Lower leg skin (tissue), 3 donors: ENCODE measurements around the gene SLC17A8.

ENCODE experiments used
- POLR2A ChIP-seq, 2 donors: fragments of 450-650 bp; IDR thresholded peaks; one replicate each; pipeline ENCODE4 v1.6.1; 2016 to 2017; ENCODE audit warnings: antibody characterized with exemption in 2 of 2, mild to moderate bottlenecking in 1 of 2, moderate library complexity in 1 of 2
- TF ChIP-seq, protein P1 (sequence below), 3 donors: fragments of 450-650 bp; IDR thresholded peaks; one replicate each; pipeline ENCODE4 v1.5.1; 2016; ENCODE audit warnings: antibody characterized with exemption in 3 of 3, mild to moderate bottlenecking in 3 of 3, moderate library complexity in 2 of 3

DNA sequence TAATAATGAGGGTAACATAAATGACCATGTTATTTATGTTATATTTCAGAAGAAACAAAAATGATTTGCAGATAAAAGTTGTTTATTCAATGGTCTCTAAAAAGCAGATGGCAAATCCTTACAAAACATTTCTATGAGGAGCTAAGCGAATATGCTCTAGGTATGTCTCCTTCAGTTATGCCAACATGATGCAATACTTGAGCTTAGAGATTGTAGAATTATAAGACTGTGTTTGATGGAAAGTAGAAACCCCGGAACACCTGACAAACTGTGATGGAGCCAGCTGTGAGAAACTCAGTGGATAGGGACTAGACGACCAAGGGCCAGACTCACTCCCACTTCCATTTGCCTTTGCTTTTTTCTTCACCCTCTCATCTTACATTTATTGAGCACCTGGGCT is 99.0 kb downstream of the SLC17A8 start:
- TF ChIP-seq, protein P1, sequence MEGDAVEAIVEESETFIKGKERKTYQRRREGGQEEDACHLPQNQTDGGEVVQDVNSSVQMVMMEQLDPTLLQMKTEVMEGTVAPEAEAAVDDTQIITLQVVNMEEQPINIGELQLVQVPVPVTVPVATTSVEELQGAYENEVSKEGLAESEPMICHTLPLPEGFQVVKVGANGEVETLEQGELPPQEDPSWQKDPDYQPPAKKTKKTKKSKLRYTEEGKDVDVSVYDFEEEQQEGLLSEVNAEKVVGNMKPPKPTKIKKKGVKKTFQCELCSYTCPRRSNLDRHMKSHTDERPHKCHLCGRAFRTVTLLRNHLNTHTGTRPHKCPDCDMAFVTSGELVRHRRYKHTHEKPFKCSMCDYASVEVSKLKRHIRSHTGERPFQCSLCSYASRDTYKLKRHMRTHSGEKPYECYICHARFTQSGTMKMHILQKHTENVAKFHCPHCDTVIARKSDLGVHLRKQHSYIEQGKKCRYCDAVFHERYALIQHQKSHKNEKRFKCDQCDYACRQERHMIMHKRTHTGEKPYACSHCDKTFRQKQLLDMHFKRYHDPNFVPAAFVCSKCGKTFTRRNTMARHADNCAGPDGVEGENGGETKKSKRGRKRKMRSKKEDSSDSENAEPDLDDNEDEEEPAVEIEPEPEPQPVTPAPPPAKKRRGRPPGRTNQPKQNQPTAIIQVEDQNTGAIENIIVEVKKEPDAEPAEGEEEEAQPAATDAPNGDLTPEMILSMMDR (IDR thresholded peaks at IDR 0.05): no peak
- no peak for TF ChIP-seq POLR2A (IDR thresholded peaks at IDR 0.05)
